AG09319 (cell line): ENCODE results near the gene RHOB.
"Not testable (repeated sequence)": the region's sequence is repeated elsewhere in the genome, so short reads cannot be mapped to it uniquely, and the experiment has no call there.

Experiments used
- DNase-seq: peaks from one replicate; pipeline ENCODE4 v3.0.0-alpha.2; 2010; ENCODE audit warnings: low read depth; ENCODE audit errors: extremely low read depth
- TF ChIP-seq, protein P1 (sequence below): IDR thresholded peaks from 2 replicates; pipeline ENCODE4 v1.5.1; 2011; ENCODE audit warnings: low read depth, mild to moderate bottlenecking, inconsistent platforms, low read length, moderate library complexity

RHOB gene

DNA sequence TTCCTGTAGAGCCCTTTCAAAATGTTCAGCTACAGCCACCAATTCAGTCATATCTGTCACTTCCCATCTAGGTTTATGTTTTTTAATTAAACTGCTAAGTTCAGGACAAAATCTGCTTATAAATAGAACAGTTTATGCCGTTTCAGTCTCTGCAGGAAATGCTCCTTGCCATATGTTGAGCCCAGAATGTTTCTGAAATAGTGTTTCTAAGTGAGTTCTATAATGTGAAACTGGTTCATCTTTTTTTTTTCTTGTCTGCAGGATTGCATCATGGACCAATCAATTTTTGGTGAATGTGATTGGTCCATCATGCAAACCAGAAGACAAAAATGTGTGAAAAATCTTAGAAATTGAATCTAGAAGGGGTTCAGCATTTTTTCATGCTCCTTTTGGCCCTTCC is 30.2 kb upstream of the RHOB start:
- TF ChIP-seq, protein P1, sequence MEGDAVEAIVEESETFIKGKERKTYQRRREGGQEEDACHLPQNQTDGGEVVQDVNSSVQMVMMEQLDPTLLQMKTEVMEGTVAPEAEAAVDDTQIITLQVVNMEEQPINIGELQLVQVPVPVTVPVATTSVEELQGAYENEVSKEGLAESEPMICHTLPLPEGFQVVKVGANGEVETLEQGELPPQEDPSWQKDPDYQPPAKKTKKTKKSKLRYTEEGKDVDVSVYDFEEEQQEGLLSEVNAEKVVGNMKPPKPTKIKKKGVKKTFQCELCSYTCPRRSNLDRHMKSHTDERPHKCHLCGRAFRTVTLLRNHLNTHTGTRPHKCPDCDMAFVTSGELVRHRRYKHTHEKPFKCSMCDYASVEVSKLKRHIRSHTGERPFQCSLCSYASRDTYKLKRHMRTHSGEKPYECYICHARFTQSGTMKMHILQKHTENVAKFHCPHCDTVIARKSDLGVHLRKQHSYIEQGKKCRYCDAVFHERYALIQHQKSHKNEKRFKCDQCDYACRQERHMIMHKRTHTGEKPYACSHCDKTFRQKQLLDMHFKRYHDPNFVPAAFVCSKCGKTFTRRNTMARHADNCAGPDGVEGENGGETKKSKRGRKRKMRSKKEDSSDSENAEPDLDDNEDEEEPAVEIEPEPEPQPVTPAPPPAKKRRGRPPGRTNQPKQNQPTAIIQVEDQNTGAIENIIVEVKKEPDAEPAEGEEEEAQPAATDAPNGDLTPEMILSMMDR: no peak

GRCh38 chr2:20417230-20417821 is 29.5 kb upstream of the RHOB start:
- DNase-seq: not testable (repeated sequence)

More for the DNA sequence above, 30.2 kb upstream of the RHOB start:
- DNase-seq: no peak

- TF ChIP-seq, protein P1: no peak
- DNase-seq: no peak
Measured at GRCh38 chr2:20418519-20418918, 28.4 kb upstream of the RHOB start.

GRCh38 chr2:20419007-20419576 is 27.8 kb upstream of the RHOB start:
- DNase-seq: no peak

DNA sequence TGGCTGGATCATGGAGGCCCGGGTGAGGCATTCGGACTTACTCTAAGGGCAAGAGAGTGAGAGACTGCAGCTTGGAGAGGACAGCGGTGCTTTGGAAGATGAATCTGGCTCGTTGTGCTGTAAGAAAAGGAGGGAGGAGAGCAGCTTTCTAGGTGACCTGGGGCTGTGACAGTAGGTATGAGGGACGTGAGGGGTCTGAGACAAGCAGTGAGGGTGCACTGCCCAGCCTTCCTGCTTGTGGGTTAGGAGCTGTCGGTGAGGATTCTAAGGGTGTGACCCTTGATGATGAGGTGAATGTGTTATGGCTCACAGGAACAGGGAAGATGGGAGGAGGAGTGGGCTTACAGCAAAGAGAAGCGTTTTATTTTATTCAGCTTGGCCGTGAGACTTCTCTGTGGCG is 27.1 kb upstream of the RHOB start:
- TF ChIP-seq, protein P1: no peak
- DNase-seq: no peak

More at GRCh38 chr2:20419007-20419576, 27.8 kb upstream of the RHOB start:
- TF ChIP-seq, protein P1: no peak

DNA sequence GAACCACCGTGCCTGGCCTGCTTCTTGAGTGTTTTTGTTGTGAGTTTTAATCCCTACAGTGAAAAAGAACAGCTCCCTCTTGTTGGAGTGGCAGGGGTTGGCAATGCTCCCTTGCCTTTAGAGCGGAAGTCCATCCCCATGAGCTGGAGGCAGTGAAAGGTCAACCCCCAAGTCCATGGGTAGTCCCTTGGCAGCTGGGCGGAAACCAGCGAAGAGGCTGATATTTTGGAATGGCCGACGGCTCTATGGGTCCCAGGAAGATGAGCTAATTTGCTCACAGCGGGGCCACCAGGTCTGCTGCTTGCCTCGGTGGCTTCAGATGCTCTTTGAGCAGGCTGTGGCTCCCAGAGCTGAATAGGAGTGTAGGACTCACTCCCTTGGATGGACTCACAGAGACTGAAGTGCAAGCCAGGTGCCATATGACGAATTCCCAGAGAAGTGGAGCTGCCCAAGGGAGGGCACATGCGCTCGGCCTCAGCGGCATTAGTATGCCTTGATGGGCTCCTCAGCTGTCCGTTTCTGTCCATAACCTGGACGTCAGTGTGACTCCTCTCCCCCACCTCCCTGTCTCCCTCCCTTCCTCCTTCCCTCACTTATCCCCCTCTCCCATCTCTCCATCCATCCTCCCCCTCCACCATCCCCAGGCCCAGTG is 25.4 kb upstream of the RHOB start:
- TF ChIP-seq, protein P1: no peak
- no peak for DNase-seq

GRCh38 chr2:20421988-20422370 is 24.9 kb upstream of the RHOB start:
- DNase-seq: peak; percentile 83
- TF ChIP-seq, protein P1: no peak
